Measurements from ENCODE around the gene ZC3H7A.
A peak's percentile ranks its signal among the peaks of the same experiment; 100 is the strongest.
"Not testable (repeated sequence)": the region's sequence is repeated elsewhere in the genome, so short reads cannot be mapped to it uniquely, and the experiment has no call there.

The ZC3H7A gene

GRCh38 chr16:11824362-11824761 lies 27.3 kb upstream of the ZC3H7A start:
- FAIRE-seq, result no peak
- no peak for TF ChIP-seq TAF1 (IDR thresholded peaks at IDR 0.05; ENCODE audit: borderline replicate concordance, low read depth, low read length)
- DNase-seq (ENCODE audit: insufficient read length), result no peak

- not testable (repeated sequence) for DNase-seq (ENCODE audit: insufficient read length); FAIRE-seq
Measured at GRCh38 chr16:11823645-11824044, 26.6 kb upstream of the ZC3H7A start.

GRCh38 chr16:11819798-11820197 lies 22.7 kb upstream of the ZC3H7A start:
- DNase-seq (ENCODE audit: insufficient read length) (no peak), FAIRE-seq (no peak)
- TF ChIP-seq POLR2AphosphoS5 (IDR thresholded peaks at IDR 0.05; ENCODE audit: low read depth, low read length), result no peak
- TF ChIP-seq TAF1 (IDR thresholded peaks at IDR 0.05; ENCODE audit: borderline replicate concordance, low read depth, low read length), result no peak
- TF ChIP-seq POLR2A (IDR thresholded peaks at IDR 0.05; ENCODE audit: low read depth, low read length), result no peak

GRCh38 chr16:11818970-11819369 lies 21.9 kb upstream of the ZC3H7A start:
- FAIRE-seq; DNase-seq (ENCODE audit: insufficient read length): not testable (repeated sequence)

- no peak for TF ChIP-seq POLR2A (IDR thresholded peaks at IDR 0.05; ENCODE audit: low read depth, low read length)
- TF ChIP-seq TAF1 (IDR thresholded peaks at IDR 0.05; ENCODE audit: borderline replicate concordance, low read depth, low read length), result no peak
- no peak for TF ChIP-seq POLR2AphosphoS5 (IDR thresholded peaks at IDR 0.05; ENCODE audit: low read depth, low read length)
- FAIRE-seq (no peak), DNase-seq (ENCODE audit: insufficient read length) (no peak)
Measured at GRCh38 chr16:11816123-11816522, 19.1 kb upstream of the ZC3H7A start.

GRCh38 chr16:11814800-11815199 lies 17.7 kb upstream of the ZC3H7A start:
- DNase-seq (ENCODE audit: insufficient read length); FAIRE-seq: not testable (repeated sequence)

GRCh38 chr16:11806721-11807120 lies 9.7 kb upstream of the ZC3H7A start:
- FAIRE-seq (no peak), DNase-seq (ENCODE audit: insufficient read length) (no peak)
- TF ChIP-seq TAF1 (IDR thresholded peaks at IDR 0.05; ENCODE audit: borderline replicate concordance, low read depth, low read length), result no peak
- no peak for TF ChIP-seq POLR2AphosphoS5 (IDR thresholded peaks at IDR 0.05; ENCODE audit: low read depth, low read length)
- no peak for TF ChIP-seq POLR2A (IDR thresholded peaks at IDR 0.05; ENCODE audit: low read depth, low read length)

GRCh38 chr16:11805556-11805955 lies 8.5 kb upstream of the ZC3H7A start:
- DNase-seq (ENCODE audit: insufficient read length) (no peak), FAIRE-seq (no peak)
- TF ChIP-seq POLR2A (IDR thresholded peaks at IDR 0.05; ENCODE audit: low read depth, low read length) (no peak), POLR2AphosphoS5 (IDR thresholded peaks at IDR 0.05; ENCODE audit: low read depth, low read length) (no peak), TAF1 (IDR thresholded peaks at IDR 0.05; ENCODE audit: borderline replicate concordance, low read depth, low read length) (no peak)

- no peak for DNase-seq (ENCODE audit: insufficient read length)
- TF ChIP-seq TAF1 (IDR thresholded peaks at IDR 0.05; ENCODE audit: borderline replicate concordance, low read depth, low read length) (no peak), POLR2A (IDR thresholded peaks at IDR 0.05; ENCODE audit: low read depth, low read length) (no peak), POLR2AphosphoS5 (IDR thresholded peaks at IDR 0.05; ENCODE audit: low read depth, low read length) (no peak)
- no peak for FAIRE-seq
Measured at GRCh38 chr16:11801481-11802021, 4.5 kb upstream of the ZC3H7A start.

- TF ChIP-seq TAF1 (IDR thresholded peaks at IDR 0.05; ENCODE audit: borderline replicate concordance, low read depth, low read length), result no peak
- TF ChIP-seq POLR2A (IDR thresholded peaks at IDR 0.05; ENCODE audit: low read depth, low read length), result no peak
- TF ChIP-seq POLR2AphosphoS5 (IDR thresholded peaks at IDR 0.05; ENCODE audit: low read depth, low read length), result no peak
- no peak for DNase-seq (ENCODE audit: insufficient read length)
- FAIRE-seq, result no peak
Measured at GRCh38 chr16:11800382-11800718, 3.3 kb upstream of the ZC3H7A start.

GRCh38 chr16:11799509-11800381 lies 2.7 kb upstream of the ZC3H7A start:
- FAIRE-seq, result peak; percentile 30

GRCh38 chr16:11799017-11799381 lies 1.9 kb upstream of the ZC3H7A start:
- DNase-seq (ENCODE audit: insufficient read length) (no peak), FAIRE-seq (no peak)
- TF ChIP-seq POLR2AphosphoS5 (IDR thresholded peaks at IDR 0.05; ENCODE audit: low read depth, low read length), result no peak
- TF ChIP-seq TAF1 (IDR thresholded peaks at IDR 0.05; ENCODE audit: borderline replicate concordance, low read depth, low read length), result no peak
- no peak for TF ChIP-seq POLR2A (IDR thresholded peaks at IDR 0.05; ENCODE audit: low read depth, low read length)

More at GRCh38 chr16:11799509-11800381, 2.7 kb upstream of the ZC3H7A start:
- TF ChIP-seq POLR2AphosphoS5 (IDR thresholded peaks at IDR 0.05; ENCODE audit: low read depth, low read length) (no peak), TAF1 (IDR thresholded peaks at IDR 0.05; ENCODE audit: borderline replicate concordance, low read depth, low read length) (no peak)
- DNase-seq (ENCODE audit: insufficient read length), result no peak

- no peak for TF ChIP-seq POLR2A (IDR thresholded peaks at IDR 0.05; ENCODE audit: low read depth, low read length)
- TF ChIP-seq POLR2AphosphoS5 (IDR thresholded peaks at IDR 0.05; ENCODE audit: low read depth, low read length), result no peak
- no peak for TF ChIP-seq TAF1 (IDR thresholded peaks at IDR 0.05; ENCODE audit: borderline replicate concordance, low read depth, low read length)
- DNase-seq (ENCODE audit: insufficient read length), result no peak
- no peak for FAIRE-seq
Measured at GRCh38 chr16:11797957-11798299, 870 bp upstream of the ZC3H7A start.
